HuH-7.5 (cell line): ENCODE data around the gene IDS.

Experiments
- DNase-seq: peaks from one replicate; pipeline ENCODE4 v3.0.0; 2011; ENCODE audit warnings: low spot score

The IDS gene

GRCh38 chrX:149456476-149457245, 48.4 kb downstream of the IDS start:
- DNase-seq = no peak

- DNase-seq = no peak
Measured at GRCh38 chrX:149455934-149456333, 49.2 kb downstream of the IDS start.

DNA sequence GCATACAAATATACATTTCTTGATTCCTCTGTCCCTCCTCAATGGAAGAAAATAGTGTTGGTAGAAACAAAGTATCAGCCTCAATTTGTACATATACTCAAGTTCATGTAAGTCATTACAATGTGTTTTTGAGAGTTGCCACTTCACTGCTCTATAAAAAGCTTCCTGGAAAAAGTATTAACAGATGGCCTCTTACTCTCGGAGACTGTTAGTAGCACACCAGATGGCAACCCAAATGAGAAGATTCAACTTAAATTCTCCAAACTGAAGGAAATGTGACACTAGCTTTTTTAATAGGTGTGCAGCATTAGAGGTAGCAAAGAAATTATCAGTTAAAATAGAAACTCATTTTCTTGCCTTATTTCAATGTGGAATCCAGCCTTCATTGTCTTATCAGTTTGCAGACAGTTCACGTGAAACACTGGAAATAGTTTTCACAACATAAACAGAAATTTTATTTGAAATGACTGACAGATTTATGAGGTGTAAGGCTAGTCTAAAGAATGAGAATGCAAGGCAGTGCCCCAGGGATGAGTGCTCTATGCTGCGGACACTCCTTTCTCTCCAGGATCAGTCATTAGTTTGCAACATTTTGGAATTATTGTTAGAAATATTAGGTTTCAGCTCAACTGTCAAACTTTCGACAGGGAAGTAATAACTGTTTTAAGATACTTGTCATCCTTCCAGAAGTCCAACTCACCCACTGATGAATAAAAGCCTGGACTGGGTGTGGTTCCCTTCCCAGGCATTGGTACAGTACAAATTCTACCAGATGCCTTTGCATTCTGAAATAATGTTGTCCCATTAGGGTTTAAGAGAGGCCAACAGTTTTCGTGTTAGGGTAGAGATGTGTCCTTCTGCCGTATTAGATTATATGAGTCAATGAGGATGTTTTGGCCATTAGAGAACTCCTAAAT, 50.9 kb downstream of the IDS start:
- DNase-seq = no peak

GRCh38 chrX:149453030-149453429, 52.1 kb downstream of the IDS start:
- DNase-seq = no peak

- no peak for DNase-seq
Measured at GRCh38 chrX:149433451-149433850, 71.7 kb downstream of the IDS start.

GRCh38 chrX:149433051-149433450, 72.1 kb downstream of the IDS start:
- no peak for DNase-seq
